NT2/D1 (cell line): ENCODE results near the gene ROCK2.
"Not testable (repeated sequence)": the region's sequence is repeated elsewhere in the genome, so short reads cannot be mapped to it uniquely, and the experiment has no call there.

ENCODE experiments used
- SUZ12 ChIP-seq: IDR thresholded peaks from 2 replicates; pipeline ENCODE4 v1.6.1; 2011; ENCODE audit not compliant: insufficient read length, insufficient read depth; ENCODE audit errors: extremely low read depth
- YY1 ChIP-seq: IDR thresholded peaks from 2 replicates; pipeline ENCODE4 v1.6.1; 2011; ENCODE audit not compliant: insufficient read length, insufficient read depth
- ZNF274 ChIP-seq: IDR thresholded peaks from 2 replicates; pipeline ENCODE4 v1.6.1; 2011; ENCODE audit warnings: mild to moderate bottlenecking, low read depth, low read length

- not testable (repeated sequence) for TF ChIP-seq YY1, ZNF274, SUZ12
Observed at GRCh38 chr2:11262438-11262837, 82.0 kb downstream of the ROCK2 start.
